ENCODE results near the gene ZNF655. TPM values are rescaled to one million over a fixed set of nuclear protein-coding genes. Genes with fewer than 3 reads are reported as not detected.

Gene ZNF655
- total RNA-seq = 49.6 and 68.9 TPM in 2 replicates

GRCh38 chr7:99558306-99559174 lies at the start of gene ZNF655:
Gene ZNF655 (plus strand): TSS chr7:99558642. CDS start chr7:99560560, 1,918 bp downstream.

GRCh38 chr7:99551767-99552463 lies 6.5 kb upstream of the ZNF655 start, which contains the start of gene FAM200A:
Gene FAM200A (minus strand): TSS chr7:99552114. CDS start chr7:99548407, 3,707 bp downstream.

GRCh38 chr7:99597762-99598501 lies 39.5 kb downstream of the ZNF655 start, which contains the start of gene TMEM225B:
Gene TMEM225B (plus strand): TSS chr7:99598267. CDS start chr7:99604389, 6,122 bp downstream.

GRCh38 chr7:99616359-99617191 lies 58.1 kb downstream of the ZNF655 start, which contains the start of gene ZSCAN25:
Gene ZSCAN25 (plus strand): TSS chr7:99616946. CDS start chr7:99619607, 2,661 bp downstream.

Other genes with a start within 250 kb of the ZNF655 start
- 230 and 311 TPM in 2 replicates for gene ARPC1A, start 232.7 kb upstream of the ZNF655 start, total RNA-seq
- gene ARPC1B, start 183.9 kb upstream of the ZNF655 start, total RNA-seq = 395 and 544 TPM in 2 replicates
- 54.9 and 85.2 TPM in 2 replicates for gene PDAP1, start 150.0 kb upstream of the ZNF655 start, total RNA-seq
- 76.3 and 77.2 TPM in 2 replicates for gene BUD31, start 149.7 kb upstream of the ZNF655 start, total RNA-seq
- gene PTCD1, start 119.8 kb upstream of the ZNF655 start, total RNA-seq = 5.3 and 6.6 TPM in 2 replicates
- 35.4 and 40.1 TPM in 2 replicates for gene CPSF4, start 119.7 kb upstream of the ZNF655 start, total RNA-seq
- 375 and 564 TPM in 2 replicates for gene ATP5MF, start 92.5 kb upstream of the ZNF655 start, total RNA-seq
- gene ZNF789, start 85.8 kb upstream of the ZNF655 start, total RNA-seq = 4.2 and 8.3 TPM in 2 replicates
- 18.1 and 25.8 TPM in 2 replicates for gene ZNF394, start 58.4 kb upstream of the ZNF655 start, total RNA-seq
- gene ZKSCAN5, start 54.0 kb upstream of the ZNF655 start, total RNA-seq = 11.3 and 13.7 TPM in 2 replicates
- gene FAM200A, start 6.5 kb upstream of the ZNF655 start, total RNA-seq = 6.2 and 7.2 TPM in 2 replicates
- gene TMEM225B, start 39.6 kb downstream of the ZNF655 start, total RNA-seq = 0.89 TPM in 1 of 2 replicates, not detected in the other
- 9.2 and 9.7 TPM in 2 replicates for gene ZSCAN25, start 58.3 kb downstream of the ZNF655 start, total RNA-seq
- gene CYP3A5, start 121.4 kb downstream of the ZNF655 start, total RNA-seq = 0.18 and 0.30 TPM in 2 replicates
- 0.30 and 1.1 TPM in 2 replicates for gene CYP3A7, start 176.6 kb downstream of the ZNF655 start, total RNA-seq
- gene CYP3A4, start 225.5 kb downstream of the ZNF655 start, total RNA-seq = not detected in 2 replicates